ENCODE data around the gene CFL2. TPM values are rescaled to one million over a fixed set of nuclear protein-coding genes. Genes with fewer than 3 reads are reported as not detected.
A peak's percentile ranks its signal among the peaks of the same experiment; 100 is the strongest.
"Not testable (repeated sequence)": the region's sequence is repeated elsewhere in the genome, so short reads cannot be mapped to it uniquely, and the experiment has no call there.

CFL2 gene
- total RNA-seq, 1 experiment from 2014 or later: 103 TPM

DNA sequence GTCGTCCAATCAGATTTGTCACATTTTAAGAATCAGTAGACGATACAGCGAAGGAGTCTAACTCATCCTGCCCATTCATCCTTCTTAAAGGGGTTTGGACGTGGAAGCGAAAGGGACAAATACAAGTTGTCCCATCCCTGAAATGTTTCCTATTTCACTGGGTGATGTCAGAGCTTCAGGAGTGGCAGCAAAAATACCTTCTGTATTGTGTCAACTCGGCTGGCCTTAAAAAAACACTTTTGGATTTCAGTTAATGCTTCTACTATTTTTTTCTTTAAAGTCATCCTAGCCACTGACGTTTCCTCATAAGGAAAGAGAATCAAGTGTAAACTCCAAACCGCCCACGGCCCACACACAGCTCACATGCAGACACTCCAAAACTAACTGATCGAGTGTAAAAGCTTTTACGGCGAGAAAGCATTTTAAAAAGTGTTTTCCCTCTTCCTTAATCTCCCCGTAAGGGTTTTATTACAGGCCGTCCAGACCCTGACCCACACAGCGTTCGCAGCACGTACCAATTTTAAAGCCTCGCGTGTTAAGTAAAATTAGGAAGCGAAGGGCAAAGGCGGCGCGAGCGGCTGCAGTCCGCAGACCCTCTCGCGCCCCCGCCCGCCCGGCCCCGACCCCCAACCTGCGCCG lies 593 bp downstream of the CFL2 start:
- peak; percentile 22 for DNase-seq (ENCODE audit: low read depth, low spot score)
- in situ Hi-C loops (cut with HindIII; ENCODE audit: low pct_unique_long_range_greater_than_20kb, low sequenced_read_pairs): no loop called here

DNA sequence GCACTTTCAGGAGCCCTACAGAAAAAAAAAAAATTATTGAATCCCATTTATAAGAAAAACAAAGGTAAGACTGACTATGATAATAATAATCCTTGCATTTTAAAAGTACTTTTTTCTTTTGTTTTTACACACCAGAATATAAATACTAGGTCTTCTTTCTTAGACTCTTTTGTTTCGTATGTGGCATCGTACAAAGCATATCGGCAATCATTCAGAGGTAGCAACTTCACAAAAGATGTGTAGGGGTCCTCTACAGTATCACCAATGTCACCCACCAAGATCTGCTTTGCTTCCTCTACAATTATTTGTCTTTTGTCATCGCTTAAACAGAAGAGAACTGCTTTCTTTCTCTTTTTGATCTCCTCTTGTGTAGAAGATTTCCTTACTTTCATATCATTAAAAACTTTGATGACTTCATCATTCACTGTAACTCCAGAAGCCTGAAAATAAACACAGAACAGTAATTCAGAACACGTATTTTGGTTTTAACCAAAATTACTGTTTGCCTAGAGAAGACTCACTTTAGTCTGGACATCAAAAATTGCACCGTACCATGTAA lies 1.2 kb downstream of the CFL2 start:
- DNase-seq (ENCODE audit: low read depth, low spot score): no peak
- in situ Hi-C loops (cut with HindIII; ENCODE audit: low pct_unique_long_range_greater_than_20kb, low sequenced_read_pairs): no loop called here

DNA sequence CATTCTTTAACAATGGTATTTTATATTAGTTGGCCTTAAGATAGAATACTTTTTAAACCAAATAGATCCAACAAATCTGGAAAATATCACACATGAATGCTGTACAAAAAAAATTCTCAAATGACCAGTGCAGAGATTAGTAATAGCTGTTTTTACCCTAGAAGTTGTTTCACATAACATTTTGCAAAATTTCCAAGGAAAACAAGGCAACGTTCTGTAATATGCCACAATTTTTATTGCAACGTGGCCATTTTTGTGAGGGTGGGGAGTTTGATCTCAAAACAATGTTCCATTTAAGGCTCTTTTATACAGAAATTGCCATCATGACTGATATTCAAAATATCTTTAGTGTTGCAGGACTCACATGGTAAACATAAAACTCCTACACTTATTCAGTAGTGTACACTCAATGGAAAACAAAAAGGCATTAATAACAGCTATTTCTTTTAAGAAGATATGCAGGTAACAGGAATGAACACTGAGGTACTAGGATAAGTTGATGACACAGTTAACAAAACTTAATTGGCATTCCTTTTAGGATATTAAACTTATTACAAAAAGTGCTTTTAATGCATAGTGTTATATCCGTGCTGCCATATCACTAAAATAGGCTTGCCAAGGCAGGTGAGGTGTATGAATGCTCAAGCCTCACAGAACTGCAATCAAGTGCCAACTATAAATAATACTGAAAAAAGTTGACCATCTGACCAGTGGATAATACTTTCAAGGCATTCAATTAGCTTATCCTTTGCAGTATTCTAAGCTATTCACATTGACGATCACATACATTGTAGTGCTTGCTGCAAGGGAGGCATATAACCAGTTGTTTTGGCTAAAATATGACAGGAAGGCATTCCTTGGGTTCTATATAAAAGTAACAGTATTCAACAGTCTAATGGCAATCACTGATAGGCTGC lies 2.3 kb downstream of the CFL2 start:
- in situ Hi-C loops (cut with HindIII; ENCODE audit: low pct_unique_long_range_greater_than_20kb, low sequenced_read_pairs): no loop called here
- DNase-seq (ENCODE audit: low read depth, low spot score): no peak

DNA sequence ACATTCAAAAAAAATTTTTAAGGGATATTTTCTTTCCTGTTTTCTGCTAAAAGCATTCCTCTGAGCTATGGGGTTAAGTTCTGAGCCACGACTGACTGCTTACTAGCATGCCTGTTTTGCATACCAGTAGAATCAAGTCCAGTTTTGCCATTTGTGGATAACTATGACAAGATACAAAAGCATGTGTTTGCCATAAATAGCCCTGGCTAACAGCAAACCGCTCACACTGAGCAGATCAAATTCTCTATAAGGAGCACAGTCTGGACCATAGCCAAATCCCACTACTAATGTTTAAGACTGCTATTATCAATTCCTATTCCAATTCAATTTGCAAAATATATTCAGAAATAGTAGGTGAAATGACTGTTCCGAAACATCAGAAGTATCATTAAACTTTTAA lies 3.2 kb downstream of the CFL2 start:
- in situ Hi-C loops (cut with HindIII; ENCODE audit: low pct_unique_long_range_greater_than_20kb, low sequenced_read_pairs): no loop called here
- peak; percentile 77 for DNase-seq (ENCODE audit: low read depth, low spot score)

- DNase-seq (ENCODE audit: low read depth, low spot score): no peak
- in situ Hi-C loops (cut with HindIII; ENCODE audit: low pct_unique_long_range_greater_than_20kb, low sequenced_read_pairs): no loop called here
These were observed 3.6 kb downstream of the CFL2 start for GRCh38 chr14:34710744-34711143.

DNA sequence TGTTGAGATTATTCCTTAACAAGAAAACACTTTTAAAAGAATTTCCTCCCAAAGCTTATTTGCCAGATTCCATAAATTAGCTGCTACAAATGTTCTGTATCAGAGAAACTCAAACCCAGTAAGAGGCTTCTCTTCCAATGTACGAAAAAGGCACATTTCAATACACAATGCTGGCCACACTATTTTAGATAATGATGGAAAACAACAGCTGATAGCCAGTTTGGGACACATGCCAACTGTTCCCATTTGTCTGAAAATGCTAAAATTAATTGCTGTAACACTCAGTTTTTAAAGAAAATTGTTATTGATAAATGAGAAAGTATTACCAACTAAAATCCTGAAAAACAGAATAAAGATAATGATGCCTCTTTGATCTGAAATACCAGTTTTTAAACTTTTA lies 4.4 kb downstream of the CFL2 start:
- in situ Hi-C loops (cut with HindIII; ENCODE audit: low pct_unique_long_range_greater_than_20kb, low sequenced_read_pairs): no loop called here
- DNase-seq (ENCODE audit: low read depth, low spot score): no peak

DNA sequence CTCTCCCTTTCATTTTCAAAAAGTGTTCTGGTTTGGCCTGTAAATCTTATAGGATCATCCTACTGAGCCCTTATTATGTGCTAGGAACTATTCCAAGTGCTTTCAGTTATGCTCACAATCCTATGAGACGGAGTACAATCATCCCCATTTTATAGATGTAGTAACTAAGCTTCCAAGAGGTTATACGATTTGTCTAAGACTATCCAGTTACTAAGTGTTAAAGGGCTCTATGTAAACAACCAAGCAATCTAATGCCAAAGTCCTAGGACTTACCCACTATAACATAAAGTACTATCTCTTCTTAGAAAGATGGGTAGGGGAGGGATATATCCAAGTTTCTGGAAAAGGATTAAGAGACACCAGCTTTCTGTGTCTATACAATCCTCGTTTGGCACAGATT lies 6.7 kb downstream of the CFL2 start:
- DNase-seq (ENCODE audit: low read depth, low spot score): no peak
- in situ Hi-C loops (cut with HindIII; ENCODE audit: low pct_unique_long_range_greater_than_20kb, low sequenced_read_pairs): no loop called here

GRCh38 chr14:34701808-34702207 lies 12.6 kb downstream of the CFL2 start:
- in situ Hi-C loops (cut with HindIII; ENCODE audit: low pct_unique_long_range_greater_than_20kb, low sequenced_read_pairs): no loop called here
- DNase-seq (ENCODE audit: low read depth, low spot score): no peak

DNA sequence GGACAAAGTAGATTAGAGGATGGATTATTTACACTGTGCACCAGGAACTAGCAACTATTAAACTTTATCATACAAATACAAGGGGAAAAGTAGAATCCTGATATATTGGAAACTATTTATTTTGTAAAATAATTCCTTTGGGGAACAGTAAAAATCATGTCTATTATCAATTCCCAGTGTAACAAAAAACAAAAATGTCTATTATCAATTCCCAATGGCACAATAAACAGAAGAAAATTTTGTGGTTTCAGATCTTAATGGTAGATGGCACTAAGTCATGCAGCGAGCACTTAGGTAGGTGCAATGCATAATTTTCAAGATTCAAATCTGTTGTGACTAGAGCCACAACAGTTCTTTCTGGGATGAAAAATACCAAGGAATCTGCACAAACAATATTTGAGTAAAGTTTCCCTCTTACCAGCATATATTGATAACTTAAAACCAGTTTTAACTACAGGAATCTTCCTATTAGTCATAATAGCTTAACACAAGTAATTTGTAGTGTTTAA lies 13.7 kb downstream of the CFL2 start:
- in situ Hi-C loops (cut with HindIII; ENCODE audit: low pct_unique_long_range_greater_than_20kb, low sequenced_read_pairs): no loop called here
- no peak for DNase-seq (ENCODE audit: low read depth, low spot score)

GRCh38 chr14:34699873-34700621 lies 14.3 kb downstream of the CFL2 start:
- DNase-seq (ENCODE audit: low read depth, low spot score): peak; percentile 19
- in situ Hi-C loops (cut with HindIII; ENCODE audit: low pct_unique_long_range_greater_than_20kb, low sequenced_read_pairs): no loop called here

GRCh38 chr14:34694216-34694615 lies 20.2 kb downstream of the CFL2 start:
- DNase-seq (ENCODE audit: low read depth, low spot score); in situ Hi-C loops (cut with HindIII; ENCODE audit: low pct_unique_long_range_greater_than_20kb, low sequenced_read_pairs): not testable (repeated sequence)

- in situ Hi-C loops (cut with HindIII; ENCODE audit: low pct_unique_long_range_greater_than_20kb, low sequenced_read_pairs): no loop called here
- peak; percentile 51 for DNase-seq (ENCODE audit: low read depth, low spot score)
These were observed 21.0 kb downstream of the CFL2 start for GRCh38 chr14:34693228-34693939.

DNA sequence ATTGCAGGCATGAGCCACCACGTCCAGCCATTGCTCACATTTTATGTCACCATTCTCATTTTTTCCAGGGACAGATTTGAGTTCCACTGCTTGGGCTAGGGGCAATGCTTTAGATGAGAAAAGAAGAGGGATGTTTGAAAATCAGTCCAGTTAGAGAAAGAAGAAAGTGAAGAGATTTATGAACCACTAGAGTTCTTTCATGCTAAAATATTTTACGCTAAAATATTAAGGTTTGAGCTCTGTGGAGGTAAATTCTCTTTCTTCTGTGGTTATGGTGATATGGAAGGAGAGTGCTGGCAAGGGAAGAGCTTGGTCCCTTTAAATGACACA lies 21.5 kb downstream of the CFL2 start:
- in situ Hi-C loops (cut with HindIII; ENCODE audit: low pct_unique_long_range_greater_than_20kb, low sequenced_read_pairs): no loop called here
- DNase-seq (ENCODE audit: low read depth, low spot score): no peak

GRCh38 chr14:34692348-34692747 lies 22.0 kb downstream of the CFL2 start:
- DNase-seq (ENCODE audit: low read depth, low spot score): no peak
- in situ Hi-C loops (cut with HindIII; ENCODE audit: low pct_unique_long_range_greater_than_20kb, low sequenced_read_pairs): no loop called here

DNA sequence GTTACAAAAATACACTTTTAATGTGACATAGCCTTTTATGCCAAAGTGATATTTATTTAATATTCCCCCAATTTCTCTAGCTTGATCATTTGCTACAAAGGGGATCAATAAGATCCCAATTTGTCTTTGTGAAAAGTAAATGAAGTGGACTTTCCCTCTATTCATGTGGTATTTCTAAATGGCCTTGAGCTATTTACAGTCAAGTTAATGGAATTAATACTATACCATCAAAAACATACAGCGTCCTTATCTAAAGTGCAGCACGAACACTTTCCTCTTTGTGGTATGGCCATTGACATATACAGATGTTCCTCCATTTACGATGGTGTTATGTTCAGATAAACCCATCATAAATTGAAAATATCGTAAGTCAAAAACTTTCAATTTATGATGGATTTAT lies 23.2 kb downstream of the CFL2 start:
- in situ Hi-C loops (cut with HindIII; ENCODE audit: low pct_unique_long_range_greater_than_20kb, low sequenced_read_pairs): no loop called here
- DNase-seq (ENCODE audit: low read depth, low spot score): no peak

- in situ Hi-C loops (cut with HindIII; ENCODE audit: low pct_unique_long_range_greater_than_20kb, low sequenced_read_pairs): no loop called here
- DNase-seq (ENCODE audit: low read depth, low spot score): no peak
These were observed 25.8 kb downstream of the CFL2 start for GRCh38 chr14:34688470-34689206.

Measured in SK-MEL-5 (cell line).